DND-41 (cell line): ENCODE data around the gene CD79B.

Source experiments
- CTCF ChIP-seq: IDR thresholded peaks from 2 replicates; pipeline ENCODE4 v1.5.1; 2012; ENCODE audit warnings: borderline replicate concordance, low read length, moderate library complexity, mild to moderate bottlenecking; ENCODE audit not compliant: poor library complexity, severe bottlenecking; ENCODE audit errors: extremely low read depth
- EZH2 ChIP-seq: IDR thresholded peaks from 3 replicates; pipeline ENCODE4 v1.6.1; 2012; ENCODE audit warnings: borderline replicate concordance, low read depth, mild to moderate bottlenecking, moderate library complexity, low read length, inconsistent platforms; ENCODE audit not compliant: severe bottlenecking

GRCh38 chr17:63946440-63947363 lies 14.6 kb upstream of the CD79B start:
- peak; percentile 79 for TF ChIP-seq CTCF
- no peak for TF ChIP-seq EZH2
